IPS DF 6.9 (cell line): ENCODE measurements around the gene CCDC158.
"Not testable (repeated sequence)": the region's sequence is repeated elsewhere in the genome, so short reads cannot be mapped to it uniquely, and the experiment has no call there.

Experiments
- DNase-seq: peaks from one replicate; pipeline ENCODE4 v3.0.0-alpha.2; 2013; ENCODE audit warnings: low read depth, low spot score
- H3K27ac ChIP-seq: one replicate; pipeline ENCODE4 v1.5.1; 2013; ENCODE audit warnings: low read length, control low read depth
- H3K27me3 ChIP-seq: 2 replicates; pipeline ENCODE4 v1.6.1; 2013; ENCODE audit warnings: mild to moderate bottlenecking, low read length; ENCODE audit not compliant: control insufficient read depth, insufficient read depth
- H3K36me3 ChIP-seq: 2 replicates; pipeline ENCODE4 v1.6.1; 2013; ENCODE audit warnings: low read length; ENCODE audit not compliant: control insufficient read depth, insufficient read depth
- H3K4me1 ChIP-seq: 2 replicates; pipeline ENCODE4 v1.6.1; 2013; ENCODE audit warnings: low read length; ENCODE audit not compliant: control insufficient read depth, insufficient read depth
- H3K4me3 ChIP-seq: 2 replicates; pipeline ENCODE4 v1.5.1; 2013; ENCODE audit warnings: mild to moderate bottlenecking, low read length
- H3K9me3 ChIP-seq: 2 replicates; pipeline ENCODE4 v1.6.1; 2013; ENCODE audit warnings: low read length, inconsistent platforms; ENCODE audit not compliant: control insufficient read depth, insufficient read depth
- WGBS: extraction: QIAGEN DNeasy Blood & Tissue Kit; methylation state at CpG from one replicate; pipeline ENCODE4 v1.1.7; 2013; ENCODE audit warnings: mixed read lengths, missing lambda C conversion rate; ENCODE audit not compliant: insufficient read length, insufficient coverage; 5-methylcytosine and 5-hydroxymethylcytosine counted together

The CCDC158 gene

DNA sequence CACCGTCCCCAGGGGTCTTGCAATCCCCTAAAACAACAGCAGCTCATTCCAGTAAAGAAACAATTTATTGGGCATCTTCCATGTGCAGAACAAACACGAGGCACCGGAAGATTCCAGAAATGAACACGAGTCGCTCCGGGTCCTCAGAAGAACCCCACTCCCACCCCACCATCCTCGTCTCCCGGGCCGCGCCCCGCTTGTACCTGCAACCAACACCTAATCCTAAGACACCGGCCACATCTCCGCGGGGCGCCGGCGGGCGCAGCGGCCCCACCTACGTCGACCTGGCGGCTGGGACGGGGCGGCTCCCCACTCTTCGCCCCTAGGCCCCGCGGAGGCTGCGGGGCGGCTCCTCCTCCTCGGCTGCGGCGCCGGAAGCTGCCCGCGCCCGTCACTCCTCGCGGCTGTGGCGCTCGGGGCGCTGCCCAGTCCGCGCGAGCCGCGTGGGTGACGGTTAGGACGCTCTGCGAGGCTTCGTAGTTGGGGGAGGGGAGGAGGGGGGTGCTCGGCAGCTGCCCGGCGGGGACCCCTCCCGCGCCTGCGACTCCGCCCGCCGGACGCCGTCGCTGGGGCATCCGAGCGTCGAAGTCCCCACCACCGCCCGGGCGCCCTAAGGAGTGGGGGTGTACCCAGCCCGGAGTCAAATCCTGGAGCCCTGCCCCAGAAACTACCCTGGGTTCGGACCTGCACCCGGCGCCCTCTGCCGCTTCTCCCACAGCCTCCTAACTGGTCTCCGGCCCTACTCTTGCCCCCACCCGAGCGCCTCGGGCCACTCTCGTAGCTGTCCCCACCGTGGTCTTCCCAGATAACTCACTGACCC is at the start of gene CCDC158:
TSS of gene CCDC158 (minus strand) at position 380 of the 820 bp plus-strand sequence. CDS start 17,934 bp downstream, outside the sequence.
- DNase-seq = no peak
- no peaks in the 10 kb centered on the region for H3K27me3 ChIP-seq
- H3K27ac ChIP-seq = no peak within 1 kb of the TSS
- H3K4me3 ChIP-seq = no peak within 1 kb of the TSS
- H3K4me1 ChIP-seq = no peaks in the 10 kb centered on the region
- H3K36me3 ChIP-seq = no peaks in the 10 kb centered on the region
- no peaks in the 10 kb centered on the region for H3K9me3 ChIP-seq
- WGBS = no CpG with 5 or more reads among the region's 79 CpGs

- Histone ChIP-seq H3K9me3 (no peaks in the 10 kb centered on the region), H3K4me3 (no peak overlapping the region), H3K4me1 (peaks cover 1% of the 10 kb centered on the region; the same call in 1 of the 2 replicates), H3K27me3 (no peaks in the 10 kb centered on the region), H3K36me3 (no peaks in the 10 kb centered on the region), H3K27ac (no peak overlapping the region)
- DNase-seq = no peak
- WGBS = no CpG with 5 or more reads among the region's 1 CpG
Observed at GRCh38 chr4:76470532-76470931, 49.6 kb upstream of the CCDC158 start.

DNA sequence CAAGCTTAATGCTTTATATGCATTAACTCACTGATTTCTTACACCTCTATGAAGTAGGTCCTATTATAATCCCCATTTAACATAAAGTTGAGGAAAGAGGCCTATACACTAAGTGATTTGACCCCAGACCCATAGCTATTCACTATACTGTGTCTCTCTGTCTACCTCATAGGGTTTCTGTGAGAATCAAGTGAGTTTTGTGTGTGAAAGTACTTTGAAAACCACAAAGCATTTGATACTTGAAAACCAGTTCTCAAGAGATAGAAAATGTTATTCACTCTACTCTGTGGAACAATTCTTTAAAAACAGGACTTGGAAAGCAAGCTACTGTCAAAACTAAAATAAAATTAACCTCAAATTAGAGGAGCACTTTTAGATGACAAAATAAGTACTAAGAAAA is 49.1 kb upstream of the CCDC158 start:
- Histone ChIP-seq H3K36me3 (no peaks in the 10 kb centered on the region), H3K27me3 (no peaks in the 10 kb centered on the region), H3K4me3 (no peak overlapping the region), H3K9me3 (no peaks in the 10 kb centered on the region), H3K4me1 (peaks cover 1% of the 10 kb centered on the region; the same call in 1 of the 2 replicates), H3K27ac (no peak overlapping the region)
- DNase-seq = no peak

DNA sequence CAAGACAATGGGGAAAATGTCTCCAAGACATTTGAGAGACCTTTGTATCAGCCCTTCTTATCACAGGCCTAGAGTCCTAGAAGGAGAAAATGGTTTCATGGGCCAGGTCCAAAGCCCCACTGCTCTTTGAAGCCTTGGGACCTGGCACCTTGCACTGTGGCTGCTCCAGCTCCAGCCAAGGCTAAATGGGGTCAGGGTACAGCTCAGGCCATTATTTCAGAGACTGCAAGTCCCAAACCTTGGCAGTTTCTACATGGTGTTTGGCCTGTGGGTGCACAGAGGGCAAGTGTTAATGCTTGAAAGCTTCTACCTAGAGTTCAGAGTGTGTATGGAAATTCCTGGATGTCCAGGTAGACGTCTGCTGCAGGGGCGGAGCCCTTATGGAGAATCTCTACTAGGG is 42.6 kb upstream of the CCDC158 start:
- Histone ChIP-seq H3K4me1 (peaks cover 3% of the 10 kb centered on the region; the same call in 1 of the 2 replicates), H3K27ac (no peak overlapping the region), H3K4me3 (no peak overlapping the region), H3K9me3 (no peaks in the 10 kb centered on the region; the same call in 1 of the 2 replicates), H3K36me3 (no peaks in the 10 kb centered on the region), H3K27me3 (no peaks in the 10 kb centered on the region)
- no CpG with 5 or more reads among the region's 2 CpGs for WGBS
- DNase-seq = no peak

DNA sequence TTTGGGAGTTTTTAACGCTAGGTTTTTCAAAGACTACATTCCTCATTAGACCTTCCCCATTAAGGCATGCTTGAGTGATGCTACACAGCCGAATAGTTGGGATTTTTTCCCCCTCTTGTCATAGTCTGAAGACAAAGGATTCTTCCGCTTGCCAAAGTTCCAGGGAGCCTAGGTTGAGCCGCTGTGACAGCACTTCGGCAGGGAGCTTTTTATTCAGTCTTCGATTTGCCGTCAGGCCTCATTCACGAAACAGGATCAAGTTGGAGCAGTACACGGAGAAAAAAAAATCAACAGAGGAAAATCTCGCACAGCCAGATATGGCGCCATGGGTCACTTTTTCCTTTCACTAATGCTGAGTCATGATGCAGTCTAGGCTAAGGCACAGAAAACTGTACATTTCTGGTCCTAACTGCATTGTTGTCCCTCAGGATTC is 38.4 kb upstream of the CCDC158 start:
- H3K4me1 ChIP-seq = peaks cover 3% of the 10 kb centered on the region; the same call in 1 of the 2 replicates
- no CpG with 5 or more reads among the region's 11 CpGs for WGBS
- DNase-seq = peak; percentile 84
- H3K27ac ChIP-seq = peak overlapping the region; percentile 88
- no peak overlapping the region for H3K4me3 ChIP-seq
- no peaks in the 10 kb centered on the region for H3K27me3 ChIP-seq
- H3K36me3 ChIP-seq = no peaks in the 10 kb centered on the region
- no peaks in the 10 kb centered on the region; the same call in 1 of the 2 replicates for H3K9me3 ChIP-seq

DNA sequence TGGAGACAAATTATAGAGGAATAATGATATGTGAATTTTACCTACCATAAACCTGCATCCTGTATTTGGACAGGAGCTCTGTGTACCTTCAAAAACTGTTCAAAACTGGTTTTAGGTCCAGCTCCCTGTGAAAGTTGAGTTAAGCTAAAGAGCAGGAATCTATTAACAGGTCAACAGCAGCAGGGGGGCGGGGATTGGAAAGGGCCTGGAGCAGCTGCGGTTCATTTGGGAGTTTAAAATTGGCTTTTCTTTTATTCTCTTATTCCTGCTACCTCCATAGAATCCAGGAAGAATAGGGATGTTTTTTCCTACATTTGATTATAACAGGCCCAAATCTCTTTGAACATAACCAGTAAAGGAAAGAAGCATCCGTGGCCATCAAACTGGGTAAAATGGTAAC is 37.9 kb upstream of the CCDC158 start:
- Histone ChIP-seq H3K36me3 (no peaks in the 10 kb centered on the region), H3K9me3 (no peaks in the 10 kb centered on the region; the same call in 1 of the 2 replicates), H3K4me1 (peaks cover 3% of the 10 kb centered on the region; the same call in 1 of the 2 replicates), H3K4me3 (no peak overlapping the region), H3K27ac (no peak overlapping the region), H3K27me3 (no peaks in the 10 kb centered on the region)
- no peak for DNase-seq
- no CpG with 5 or more reads among the region's 3 CpGs for WGBS

GRCh38 chr4:76458297-76458696 is 37.4 kb upstream of the CCDC158 start:
- Histone ChIP-seq H3K4me1 (peaks cover 3% of the 10 kb centered on the region; the same call in 1 of the 2 replicates), H3K36me3 (no peaks in the 10 kb centered on the region), H3K27ac (no peak overlapping the region), H3K4me3 (no peak overlapping the region), H3K27me3 (no peaks in the 10 kb centered on the region), H3K9me3 (no peaks in the 10 kb centered on the region)
- DNase-seq = no peak
- no CpG with 5 or more reads among the region's 2 CpGs for WGBS

DNA sequence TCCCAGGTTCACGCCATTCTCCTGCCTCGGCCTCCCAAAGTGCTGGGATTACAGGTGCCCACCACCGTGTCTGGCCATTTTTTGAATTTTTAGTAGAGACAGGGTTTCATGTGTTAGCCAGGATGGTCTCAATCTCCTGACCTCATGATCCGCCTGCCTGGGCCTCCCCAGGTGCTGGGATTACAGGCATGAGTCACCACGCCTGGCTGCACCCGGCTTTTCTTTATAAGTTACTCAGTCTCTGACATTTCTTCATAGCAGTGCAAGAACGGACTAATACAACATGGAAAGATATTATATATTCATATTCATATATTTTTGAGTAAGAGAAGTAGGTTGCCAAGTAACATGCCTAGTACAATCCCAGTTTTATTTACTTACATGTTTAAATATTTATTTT is 36.9 kb upstream of the CCDC158 start:
- peaks cover 3% of the 10 kb centered on the region; the same call in 1 of the 2 replicates for H3K4me1 ChIP-seq
- no peaks in the 10 kb centered on the region for H3K27me3 ChIP-seq
- no CpG with 5 or more reads among the region's 7 CpGs for WGBS
- no peaks in the 10 kb centered on the region for H3K9me3 ChIP-seq
- DNase-seq = no peak
- no peak overlapping the region for H3K4me3 ChIP-seq
- H3K27ac ChIP-seq = no peak overlapping the region
- no peaks in the 10 kb centered on the region for H3K36me3 ChIP-seq

DNA sequence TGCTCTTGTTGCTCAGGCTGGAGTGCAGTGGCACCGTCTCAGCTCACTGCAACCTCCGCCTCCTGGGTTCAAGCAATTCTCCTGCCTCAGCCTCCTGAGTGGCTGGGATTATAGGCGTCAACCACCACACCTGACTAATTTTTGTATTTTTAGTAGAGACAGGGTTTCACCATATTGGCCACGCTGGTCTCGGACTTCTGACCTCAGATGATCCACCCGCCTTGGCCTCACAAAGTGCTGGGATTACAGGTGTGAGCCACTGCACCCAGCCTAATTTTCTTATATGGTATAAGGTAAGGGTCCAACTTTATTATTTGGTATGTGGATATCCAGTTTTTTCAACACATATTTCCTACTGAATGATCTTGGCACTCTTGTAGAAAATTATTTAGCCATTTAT is 33.1 kb upstream of the CCDC158 start:
- not testable (repeated sequence) for H3K27me3 ChIP-seq, H3K4me1 ChIP-seq, DNase-seq, H3K9me3 ChIP-seq, H3K4me3 ChIP-seq, H3K27ac ChIP-seq, H3K36me3 ChIP-seq
- no CpG with 5 or more reads among the region's 6 CpGs for WGBS

- no peaks in the 10 kb centered on the region for H3K36me3 ChIP-seq
- no peak for DNase-seq
- no CpG with 5 or more reads among the region's 2 CpGs for WGBS
- no peaks in the 10 kb centered on the region for H3K9me3 ChIP-seq
- H3K27ac ChIP-seq = no peak overlapping the region
- no peak overlapping the region for H3K4me3 ChIP-seq
- H3K4me1 ChIP-seq = no peaks in the 10 kb centered on the region
- no peaks in the 10 kb centered on the region for H3K27me3 ChIP-seq
Observed at GRCh38 chr4:76453232-76453631, 32.3 kb upstream of the CCDC158 start.

GRCh38 chr4:76449833-76450232 is 28.9 kb upstream of the CCDC158 start:
- Histone ChIP-seq H3K36me3 (no peaks in the 10 kb centered on the region), H3K4me1 (no peaks in the 10 kb centered on the region), H3K27ac (no peak overlapping the region), H3K4me3 (no peak overlapping the region), H3K9me3 (no peaks in the 10 kb centered on the region), H3K27me3 (no peaks in the 10 kb centered on the region)
- WGBS = no CpG with 5 or more reads among the region's 2 CpGs
- no peak for DNase-seq
